Right ventricle myocardium inferior (tissue), 1 donor: Measurements from ENCODE around the gene WDR37. TPM values are rescaled to one million over a fixed set of nuclear protein-coding genes. Genes with fewer than 3 reads are reported as not detected.
"Not testable (repeated sequence)": the region's sequence is repeated elsewhere in the genome, so short reads cannot be mapped to it uniquely, and the experiment has no call there.

Experiments used
- ATAC-seq: fragments of 200-7000 bp; cut with Tn5 transposase; one replicate; pipeline ENCODE4 v1.9.1; 2020; ENCODE audit warnings: mild to moderate bottlenecking, moderate library complexity
- DNase-seq: peaks from one replicate; pipeline ENCODE4 v3.0.0; 2021; ENCODE audit errors: missing footprints
- intact Hi-C: fragments of 100-400 bp; cut with DNase I; formaldehyde crosslinking; loops from one replicate; pipeline ENCODE4 v1.11.0; 2022
- long read RNA-seq: library from polyadenylated mRNA; unstranded; transcript quantifications from one replicate; pipeline ENCODE4 v2.0.0, GENCODE V29; 2021
- total RNA-seq: library from RNA; stranded (reverse); fragmentation: NEBNext Ultra II Directional; extraction: Animal tissue kit (Norgen Biotek cat#: 25700); gene quantifications from one replicate; pipeline ENCODE4 v1.2.1, GENCODE V29; 2021
- donor health status: DM: no; HTN: yes; CAD: no; lungs with severe emphysema.

WDR37 gene, protein sequence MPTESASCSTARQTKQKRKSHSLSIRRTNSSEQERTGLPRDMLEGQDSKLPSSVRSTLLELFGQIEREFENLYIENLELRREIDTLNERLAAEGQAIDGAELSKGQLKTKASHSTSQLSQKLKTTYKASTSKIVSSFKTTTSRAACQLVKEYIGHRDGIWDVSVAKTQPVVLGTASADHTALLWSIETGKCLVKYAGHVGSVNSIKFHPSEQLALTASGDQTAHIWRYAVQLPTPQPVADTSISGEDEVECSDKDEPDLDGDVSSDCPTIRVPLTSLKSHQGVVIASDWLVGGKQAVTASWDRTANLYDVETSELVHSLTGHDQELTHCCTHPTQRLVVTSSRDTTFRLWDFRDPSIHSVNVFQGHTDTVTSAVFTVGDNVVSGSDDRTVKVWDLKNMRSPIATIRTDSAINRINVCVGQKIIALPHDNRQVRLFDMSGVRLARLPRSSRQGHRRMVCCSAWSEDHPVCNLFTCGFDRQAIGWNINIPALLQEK
- 28.9 TPM for total RNA-seq
- long read RNA-seq, full-length matches to known transcripts, result 1 of 20 reads
- long read RNA-seq, partial matches to known transcripts, result 5 of 20 reads
- long read RNA-seq, other reads (novel, unspliced or antisense), result 14 of 20 reads

DNA sequence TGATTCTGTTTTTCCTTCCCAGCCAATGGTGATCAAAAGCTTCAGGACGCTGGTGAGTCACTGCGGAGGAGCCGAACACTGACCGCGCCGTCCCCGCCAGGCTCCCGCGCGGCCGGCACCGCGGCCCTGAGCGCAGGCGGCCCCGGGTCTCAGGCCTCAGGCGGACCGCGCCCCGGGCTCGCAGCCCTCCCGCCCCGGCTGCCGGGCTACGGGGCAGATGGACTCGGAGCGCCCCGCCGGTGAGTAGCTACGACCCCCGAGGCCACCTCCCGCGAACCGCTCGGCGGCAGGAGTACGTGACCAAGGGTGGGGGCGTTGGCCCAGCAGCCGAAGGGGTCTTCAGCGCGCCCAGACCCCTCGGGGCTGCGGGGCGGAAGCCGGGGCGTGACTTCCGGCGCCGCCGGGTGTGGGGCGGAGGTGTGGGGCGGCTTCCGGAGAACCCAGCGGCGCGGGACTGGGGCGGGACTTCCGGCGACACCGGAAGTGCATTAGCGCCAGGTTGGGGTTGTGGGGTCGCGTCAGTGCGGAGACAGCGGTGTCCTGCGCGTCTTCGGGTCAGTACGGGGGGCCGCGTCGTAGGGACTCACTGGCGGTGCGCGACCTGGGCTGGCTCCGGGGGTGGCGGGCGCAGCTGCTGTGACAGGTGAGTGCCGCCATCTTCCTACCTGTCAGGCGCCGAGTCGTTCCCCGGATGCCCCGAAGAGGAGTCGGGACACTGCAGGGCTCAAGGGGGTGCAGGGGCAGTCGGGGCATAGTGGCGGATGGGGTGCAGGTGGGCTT lies at the start of gene WDR37:
Gene WDR37, plus strand, starts transcription at position 60 of the 780 bp plus-strand sequence. CDS start 15,771 bp downstream, outside the sequence.
- intact Hi-C loops, result loop anchor here (10.0 kb wide), 1 partner anchor 122 kb away; the partner anchor contains the start of gene LARP4B
- ATAC-seq, result peak; percentile 97
- DNase-seq, result peak; percentile 94

DNA sequence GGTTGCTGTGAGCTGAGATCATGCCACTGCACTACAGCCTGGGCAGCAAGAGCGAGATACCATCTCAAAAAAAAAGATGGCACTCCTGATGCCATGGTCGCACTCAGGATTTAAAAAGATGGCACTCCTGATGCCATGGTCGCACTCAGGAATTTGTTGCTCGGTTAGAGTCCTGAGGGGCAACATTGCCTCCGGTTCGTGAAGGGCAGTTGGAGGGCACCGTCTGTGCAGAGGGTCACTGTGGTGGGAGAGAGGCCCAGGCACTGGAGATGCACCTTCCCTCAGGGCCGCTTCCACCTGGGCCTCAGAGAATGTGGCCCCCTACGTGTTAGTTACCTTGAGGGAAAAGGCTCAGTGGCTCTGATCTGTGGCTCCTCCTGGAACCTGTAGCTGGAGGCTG lies 49.6 kb upstream of the WDR37 start:
- ATAC-seq (no peak), DNase-seq (no peak)
- intact Hi-C loops, result no loop called here

DNA sequence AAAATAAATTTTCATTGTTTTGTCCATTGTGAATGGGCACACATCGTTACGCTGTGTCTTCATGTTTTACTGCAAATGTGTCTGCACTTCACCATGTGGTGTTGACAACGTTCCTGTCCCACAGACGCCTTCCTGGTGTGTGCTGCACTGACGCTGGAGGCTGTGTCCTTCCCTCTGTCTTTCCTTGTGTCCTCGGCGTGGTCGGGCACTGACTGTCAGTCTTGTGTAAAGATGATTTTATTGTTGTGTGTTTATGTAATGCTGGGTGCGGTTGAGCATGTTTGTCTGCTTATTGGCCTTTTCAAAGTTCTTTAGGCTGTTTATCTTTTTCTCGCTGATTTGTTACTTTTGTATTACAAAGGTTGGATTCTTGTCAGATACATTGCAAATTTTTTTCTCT lies 48.6 kb upstream of the WDR37 start:
- intact Hi-C loops, result no loop called here
- ATAC-seq, result no peak
- no peak for DNase-seq

DNA sequence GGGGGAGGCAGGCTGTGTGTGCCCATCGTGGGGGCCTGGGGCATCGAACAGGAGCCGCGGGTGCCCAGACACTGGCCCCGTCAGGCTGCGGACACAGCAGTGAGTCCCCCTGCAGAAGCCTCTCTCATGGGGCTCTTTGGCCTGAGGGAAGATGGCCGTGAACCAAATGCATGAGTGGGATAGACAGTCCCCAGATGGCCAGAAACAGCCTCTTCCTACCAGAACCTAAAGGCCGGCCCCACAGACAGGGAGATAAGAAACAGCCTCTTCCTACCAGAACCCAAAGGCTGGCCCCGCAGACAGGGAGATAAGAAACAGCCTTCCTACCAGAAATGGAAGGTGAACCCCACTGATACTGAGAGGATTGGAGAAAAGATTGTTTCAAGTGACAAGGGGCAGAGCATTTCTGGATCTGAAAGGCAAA lies 47.1 kb upstream of the WDR37 start:
- DNase-seq (no peak), ATAC-seq (no peak)
- intact Hi-C loops, result no loop called here

DNA sequence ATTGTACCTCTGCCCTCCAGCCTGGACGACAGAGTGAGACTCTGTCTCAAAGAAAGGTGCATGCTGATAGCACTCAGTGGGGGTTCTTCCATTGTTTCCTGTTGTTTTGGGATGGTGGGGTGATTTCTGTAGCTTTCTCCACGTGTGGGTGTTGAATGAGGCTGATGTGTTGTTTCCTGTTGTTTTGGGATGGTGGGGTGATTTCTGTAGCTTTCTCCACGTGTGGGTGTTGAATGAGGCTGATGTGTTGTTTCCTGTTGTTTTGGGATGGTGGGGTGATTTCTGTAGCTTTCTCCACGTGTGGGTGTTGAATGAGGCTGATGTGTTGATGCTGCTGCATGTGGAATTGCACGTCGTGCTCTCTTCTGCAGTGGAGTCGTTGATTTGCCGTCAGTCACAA lies 46.2 kb upstream of the WDR37 start:
- ATAC-seq, DNase-seq, intact Hi-C loops: not testable (repeated sequence)

DNA sequence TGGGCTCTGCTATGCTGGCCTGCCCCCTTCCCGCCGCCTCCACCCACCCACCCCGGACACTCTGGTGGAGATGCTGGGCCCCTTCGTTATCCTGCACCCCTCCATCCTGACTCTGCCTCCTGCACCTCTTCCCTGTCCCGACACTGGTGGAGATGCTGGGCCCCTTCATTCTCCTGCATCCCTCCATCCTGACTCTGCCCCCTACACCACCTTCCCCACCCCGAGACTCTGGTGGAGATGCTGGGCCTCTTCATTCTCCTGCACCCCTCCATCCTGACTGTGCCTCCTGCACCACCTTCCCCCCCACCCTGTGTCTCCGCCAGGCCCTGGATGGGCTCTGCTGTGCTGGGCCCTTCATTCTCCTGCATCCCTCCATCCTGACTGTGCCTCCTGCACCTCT lies 45.5 kb upstream of the WDR37 start:
- ATAC-seq (no peak), DNase-seq (no peak)
- intact Hi-C loops, result no loop called here

DNA sequence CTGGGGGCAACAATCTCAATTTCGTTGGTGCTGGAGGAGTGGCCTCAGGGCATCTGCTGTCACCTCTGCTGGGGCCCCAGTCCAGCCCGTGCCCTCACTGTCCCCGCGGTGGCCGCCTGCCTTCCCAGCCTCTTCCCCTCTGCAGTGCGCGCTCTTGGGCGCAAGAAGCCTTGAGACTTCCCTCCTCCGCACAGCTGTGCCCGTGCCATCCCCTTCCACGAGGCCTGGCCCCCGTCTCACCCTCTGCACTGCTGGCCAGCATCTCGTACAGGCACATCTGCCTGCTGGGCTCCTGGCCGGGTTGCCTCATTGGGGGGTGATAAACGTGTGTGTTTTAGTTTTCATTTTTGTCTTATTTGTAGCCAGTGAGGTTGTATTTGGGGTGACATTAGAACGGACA lies 44.5 kb upstream of the WDR37 start:
- intact Hi-C loops, result no loop called here
- no peak for DNase-seq
- ATAC-seq, result no peak

DNA sequence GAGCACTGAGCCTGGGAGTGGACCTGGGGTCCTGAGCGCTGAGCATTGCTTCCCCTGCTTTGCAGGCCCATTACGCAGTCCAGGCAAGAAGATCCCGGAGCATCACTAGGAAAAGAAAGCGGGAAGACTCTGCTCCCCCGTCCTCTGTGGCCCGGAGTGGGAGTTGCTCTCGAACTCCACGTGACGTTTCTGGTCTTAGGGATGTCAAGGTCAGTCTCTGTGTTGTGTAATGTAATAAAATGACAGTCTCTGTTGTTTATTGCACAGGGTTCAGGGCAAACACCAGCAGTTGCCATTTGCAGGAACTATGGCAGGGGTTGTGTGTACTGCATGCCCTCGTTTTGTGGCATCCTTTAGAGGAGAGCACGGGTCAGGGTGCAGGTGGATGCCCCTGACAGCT lies 40.5 kb upstream of the WDR37 start:
- intact Hi-C loops, result no loop called here
- no peak for DNase-seq
- no peak for ATAC-seq

DNA sequence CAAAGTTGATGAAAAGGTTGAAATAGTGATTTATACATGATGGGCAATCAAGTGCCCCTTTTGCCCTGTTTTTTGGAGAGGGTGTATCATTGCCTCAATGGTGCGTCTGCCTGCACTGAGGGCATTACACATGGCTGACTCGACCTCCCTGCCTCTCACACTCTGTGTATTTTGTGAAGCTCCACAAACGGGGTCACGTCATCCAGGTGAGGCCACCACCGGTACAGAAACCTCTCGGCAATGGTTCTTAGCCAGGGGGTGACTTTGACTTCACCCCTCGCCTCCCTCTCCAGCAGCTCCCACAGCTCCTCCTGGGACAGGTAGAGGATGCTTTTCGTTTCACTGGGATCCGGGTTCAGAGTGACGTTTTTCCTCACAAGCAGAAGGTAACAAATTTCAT lies 36.8 kb upstream of the WDR37 start:
- DNase-seq (no peak), ATAC-seq (no peak)
- intact Hi-C loops, result no loop called here

DNA sequence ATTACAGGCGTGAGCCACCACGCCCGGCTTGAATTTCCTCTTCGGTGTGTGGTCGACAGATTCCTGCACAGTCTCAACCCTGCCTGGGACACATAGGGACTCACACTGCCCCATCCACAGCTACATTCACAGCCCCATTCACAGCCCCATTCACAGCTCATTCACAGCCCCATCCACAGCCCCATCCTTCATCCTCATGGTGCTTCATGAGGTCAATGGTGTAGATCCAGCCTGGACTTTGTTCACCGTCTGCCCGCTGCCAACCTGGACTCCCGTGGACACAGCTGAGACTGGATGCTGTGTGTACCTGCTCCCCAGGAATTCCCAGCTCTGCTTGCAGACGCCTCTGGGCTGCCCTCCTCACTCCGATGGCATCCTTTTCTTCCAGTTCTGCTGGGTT lies 35.7 kb upstream of the WDR37 start:
- ATAC-seq (no peak), DNase-seq (no peak)
- intact Hi-C loops, result no loop called here

DNA sequence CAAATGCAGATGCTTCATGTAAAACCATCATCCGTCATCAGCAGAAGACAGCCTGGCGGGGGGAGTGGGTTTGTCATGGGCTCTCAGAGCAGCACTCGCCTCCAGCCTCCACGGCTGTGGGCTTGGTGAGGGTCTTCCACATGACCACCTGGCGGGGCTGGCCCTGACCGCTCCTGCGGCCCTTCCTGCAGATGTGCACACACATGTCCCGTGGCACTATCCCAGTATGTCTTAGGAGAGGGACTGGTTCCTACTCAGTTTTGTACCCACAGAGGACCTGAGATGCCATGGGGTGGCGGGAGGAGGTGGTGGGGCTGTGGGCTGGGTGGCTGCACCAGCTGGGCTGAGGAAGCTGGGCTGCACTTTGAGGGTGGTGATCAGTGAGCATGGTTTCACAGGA lies 35.2 kb upstream of the WDR37 start:
- no peak for DNase-seq
- no peak for ATAC-seq
- intact Hi-C loops, result no loop called here

DNA sequence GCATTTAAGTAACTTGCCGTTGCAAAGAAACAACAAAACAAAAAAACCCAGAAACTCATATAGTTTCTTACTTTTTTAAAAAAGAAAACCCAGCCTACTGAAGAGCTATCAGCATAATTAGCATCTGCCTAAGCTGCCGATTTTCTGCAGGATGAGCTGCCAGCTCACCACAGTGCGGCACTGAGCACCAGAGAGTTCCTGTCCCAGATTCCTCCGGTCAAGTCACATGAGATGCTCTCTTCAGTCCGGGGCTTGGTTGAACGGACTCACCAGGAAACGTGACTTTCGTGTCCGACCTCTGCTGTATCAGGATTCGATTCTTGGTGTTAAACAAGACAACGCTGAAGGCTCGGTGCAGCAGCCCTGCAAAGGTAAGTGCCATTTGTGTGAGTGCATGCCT lies 33.8 kb upstream of the WDR37 start:
- intact Hi-C loops, result no loop called here
- peak; percentile 67 for ATAC-seq
- DNase-seq, result no peak

DNA sequence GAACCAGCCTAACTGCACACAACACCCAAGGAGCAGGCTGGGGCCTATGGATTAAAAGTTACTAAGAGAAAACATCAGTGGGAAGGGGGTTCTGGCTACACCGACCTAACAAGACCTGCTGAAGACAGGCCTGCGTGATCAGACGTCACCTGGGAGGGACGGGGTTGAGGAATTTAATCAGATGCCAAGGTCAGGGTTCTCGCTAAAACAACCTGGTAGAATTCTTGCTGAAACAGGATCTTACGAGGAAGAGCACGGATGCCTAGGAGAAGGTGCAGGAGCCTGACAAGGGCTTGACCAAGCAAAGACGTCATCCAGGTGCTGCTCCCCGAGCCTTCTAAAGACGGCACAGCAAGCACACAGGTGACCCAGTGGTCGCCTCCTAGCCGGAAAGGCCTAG lies 32.1 kb upstream of the WDR37 start:
- intact Hi-C loops, result no loop called here
- ATAC-seq (no peak), DNase-seq (no peak)

DNA sequence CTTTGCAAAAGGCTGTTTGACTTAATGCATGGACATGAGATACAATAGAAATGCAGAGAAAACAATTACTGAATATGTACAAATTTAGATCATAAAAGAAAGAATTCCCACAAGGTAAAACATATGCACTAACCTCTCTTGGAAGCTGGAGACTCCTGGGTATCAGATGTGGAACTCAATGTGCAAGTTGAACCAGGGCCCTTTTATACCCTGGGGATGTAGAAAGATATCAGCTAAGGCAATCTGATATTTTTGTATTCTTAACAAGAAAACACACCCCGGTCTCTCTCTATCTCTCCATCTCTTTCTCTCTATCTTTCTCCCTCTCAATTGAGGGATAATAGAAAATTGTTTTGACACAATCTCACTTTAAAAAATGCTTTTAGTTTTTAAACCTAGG lies 30.5 kb upstream of the WDR37 start, which contains the start of gene IDI2:
Gene IDI2, minus strand, starts transcription at position 177 of the 400 bp plus-strand sequence. CDS start 1,136 bp downstream, outside the sequence.
- intact Hi-C loops, result no loop called here
- ATAC-seq, result no peak

DNA sequence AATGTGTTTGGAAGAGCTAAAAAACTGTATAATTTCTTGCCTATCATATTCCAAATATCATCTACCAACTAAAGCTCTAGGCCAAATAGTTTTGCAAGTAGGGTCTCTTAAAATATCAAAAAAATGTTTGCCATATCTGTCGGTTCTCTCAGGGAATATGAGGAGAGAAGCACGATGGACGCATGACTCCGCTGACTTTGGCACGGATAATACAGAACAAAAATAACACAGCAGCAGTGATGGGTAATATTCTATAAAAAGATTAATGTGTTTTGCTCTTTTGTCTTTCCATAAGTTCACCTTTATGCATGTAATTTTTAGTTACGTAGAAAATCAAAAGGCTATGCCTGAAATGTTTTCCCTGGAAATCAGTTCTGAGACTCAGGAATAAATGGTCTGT lies 29.6 kb upstream of the WDR37 start:
- DNase-seq, result no peak
- intact Hi-C loops, result no loop called here
- no peak for ATAC-seq

More for the DNA sequence above, 30.5 kb upstream of the WDR37 start, which contains the start of gene IDI2:
- DNase-seq, result no peak

DNA sequence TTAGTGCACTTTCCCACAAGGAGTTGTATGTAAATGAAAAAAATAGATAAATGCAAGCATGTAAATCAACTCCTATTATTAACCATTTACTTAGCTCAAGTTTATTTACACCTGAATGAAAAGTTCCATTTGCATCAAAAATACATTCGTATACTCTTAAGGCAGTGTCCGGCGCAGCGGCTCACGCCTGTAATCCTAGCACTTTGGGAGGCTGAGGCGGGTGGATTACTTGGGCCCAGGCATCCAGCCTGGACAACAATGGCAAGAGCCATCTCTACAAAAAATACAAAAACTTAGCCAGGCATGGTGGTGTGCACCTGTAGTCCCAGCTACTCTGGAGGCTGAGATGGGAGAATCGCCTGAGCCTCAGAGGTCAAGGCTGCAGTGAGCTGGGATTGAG lies 26.3 kb upstream of the WDR37 start:
- DNase-seq (no peak), ATAC-seq (no peak)
- intact Hi-C loops, result no loop called here

DNA sequence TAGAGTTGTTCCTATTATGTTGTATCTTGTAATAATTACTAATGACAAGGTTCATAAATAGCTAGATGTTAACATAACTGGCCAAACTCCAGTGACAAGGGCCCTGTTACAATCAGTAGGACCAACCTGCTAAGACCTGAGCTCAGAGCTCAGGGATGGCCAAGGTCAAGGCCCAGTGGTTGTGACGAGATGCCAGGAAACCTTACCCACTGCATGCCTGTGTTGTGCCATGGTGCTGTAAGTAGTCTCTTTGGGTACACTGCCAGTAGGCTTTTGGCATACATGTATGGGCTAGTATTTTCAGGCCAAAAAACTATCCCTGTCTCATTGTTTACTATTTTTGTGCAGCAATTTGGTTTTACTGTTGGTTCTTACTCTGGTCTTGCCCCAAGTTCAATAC lies 22.6 kb upstream of the WDR37 start:
- ATAC-seq, result peak; percentile 52
- no peak for DNase-seq
- intact Hi-C loops, result no loop called here

DNA sequence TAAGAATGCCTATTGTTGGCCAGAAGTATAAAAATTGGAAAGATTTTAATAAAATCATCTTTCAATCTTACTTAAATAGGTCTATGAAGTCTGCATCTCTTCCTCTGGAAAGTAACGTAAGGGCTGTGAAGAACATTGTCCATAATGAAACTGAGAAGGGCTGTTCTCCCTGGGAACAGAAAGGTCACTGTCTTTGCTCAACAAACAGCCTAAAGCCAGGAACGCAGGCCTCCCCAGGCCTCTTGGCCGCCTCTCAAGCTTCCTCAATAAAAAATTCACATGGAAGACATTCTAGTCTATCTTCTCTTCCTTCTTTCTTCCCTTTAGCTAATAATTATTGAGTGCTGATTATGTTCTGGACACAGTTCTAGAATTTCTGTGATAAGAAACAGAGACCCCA lies 21.4 kb upstream of the WDR37 start:
- no peak for DNase-seq
- no peak for ATAC-seq
- intact Hi-C loops, result no loop called here

DNA sequence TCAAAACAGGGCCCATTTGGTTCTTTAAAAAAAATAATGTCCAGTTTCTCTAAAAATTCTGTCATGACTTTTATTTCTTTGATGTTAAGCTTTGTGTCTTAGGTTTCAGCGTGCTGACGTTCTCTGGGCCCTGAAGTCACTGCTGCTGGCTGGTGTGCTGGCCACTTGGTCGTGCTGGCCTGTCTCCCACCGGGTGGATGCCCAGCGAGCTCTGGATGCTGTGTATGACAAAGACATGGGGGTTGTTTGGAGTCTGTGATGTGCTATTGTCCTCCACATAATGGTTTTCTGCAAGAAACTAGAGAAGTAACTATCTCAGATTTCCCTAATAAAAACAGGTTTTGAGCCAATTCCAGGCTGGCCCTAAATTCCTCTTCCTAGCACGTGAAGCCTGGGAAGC lies 21.0 kb upstream of the WDR37 start:
- DNase-seq (no peak), ATAC-seq (no peak)
- intact Hi-C loops, result no loop called here
